HEK293 (cell line): Measurements from ENCODE around the gene ARMC2.

ENCODE experiments used
- CTCF ChIA-PET: fragments of 350-600 bp; formaldehyde crosslinking; extraction: SDS; loops from one replicate; lab custom pipeline; 2021; ENCODE audit warnings: antibody characterized with exemption; lab: Yijun Ruan, JAX
- POLR2A ChIA-PET: fragments of 300-600 bp; formaldehyde crosslinking; extraction: SDS; loops from one replicate; lab custom pipeline; 2020; ENCODE audit warnings: antibody characterized with exemption, inconsistent platforms; lab: Yijun Ruan, JAX
- H3K27ac ChIP-seq: fragments of 200-500 bp; sonication (Bioruptor generic); 2 replicates; pipeline ENCODE4 v1.5.1; 2014; ENCODE audit warnings: low read depth, low read length, control low read depth, inconsistent platforms; ENCODE audit errors: extremely low read depth
- H3K36me3 ChIP-seq, 2 experiments: fragments of 200-500 bp in 1 of 2; sonication (Bioruptor generic) in 1 of 2; 1 replicate in 1 of 2; 2 replicates in 1 of 2; pipeline ENCODE4 v1.5.1; 2014 to 2017; ENCODE audit warnings: inconsistent platforms in 2 of 2, low read length in 2 of 2; ENCODE audit not compliant: control insufficient read depth in 2 of 2, insufficient read depth in 1 of 2
- H3K4me1 ChIP-seq: fragments of 200-500 bp; sonication (Bioruptor generic); 2 replicates; pipeline ENCODE4 v1.5.1; 2014; ENCODE audit warnings: mild to moderate bottlenecking, low read length, inconsistent platforms; ENCODE audit not compliant: control insufficient read depth, insufficient read depth
- H3K4me3 ChIP-seq: 2 replicates; pipeline ENCODE4 v1.5.1; 2011; ENCODE audit warnings: low read depth, mild to moderate bottlenecking, control low read depth, low read length, moderate library complexity
- H3K9me3 ChIP-seq: fragments of 200-500 bp; sonication (Bioruptor generic); 2 replicates; pipeline ENCODE4 v1.5.1; 2014; ENCODE audit warnings: low read depth, low read length, inconsistent platforms; ENCODE audit not compliant: control insufficient read depth, insufficient read depth
- GLIS1 ChIP-seq: fragments of 450-650 bp; formaldehyde crosslinking; IDR thresholded peaks from 2 replicates; pipeline ENCODE4 v1.5.1; 2016; ENCODE audit warnings: missing biosample characterization, missing genetic modification characterization
- IKZF3 ChIP-seq: fragments of 450-650 bp; IDR thresholded peaks from 2 replicates; pipeline ENCODE4 v1.5.0; 2018; ENCODE audit warnings: missing biosample characterization, mild to moderate bottlenecking, missing genetic modification characterization, moderate library complexity
- KLF10 ChIP-seq: fragments of 450-650 bp; IDR thresholded peaks from 2 replicates; pipeline ENCODE4 v1.5.1; 2018; ENCODE audit warnings: missing biosample characterization, mild to moderate bottlenecking, missing genetic modification characterization
- PATZ1 ChIP-seq: fragments of 450-650 bp; formaldehyde crosslinking; IDR thresholded peaks from 2 replicates; pipeline ENCODE4 v1.5.1; 2016; ENCODE audit warnings: missing biosample characterization, missing genetic modification characterization
- PBX3 ChIP-seq: sonication (generic); formaldehyde crosslinking; IDR thresholded peaks from 2 replicates; pipeline ENCODE4 v1.8.1; 2022; ENCODE audit warnings: mild to moderate bottlenecking, moderate library complexity, missing genetic modification reagents
- REST ChIP-seq: fragments of 450-650 bp; formaldehyde crosslinking; IDR thresholded peaks from 2 replicates; pipeline ENCODE4 v1.5.1; 2016; ENCODE audit warnings: missing biosample characterization, missing genetic modification characterization
- SP2 ChIP-seq: fragments of 450-650 bp; formaldehyde crosslinking; IDR thresholded peaks from 2 replicates; pipeline ENCODE4 v1.5.1; 2016; ENCODE audit warnings: missing biosample characterization, missing genetic modification characterization
- ZBTB1 ChIP-seq: fragments of 450-650 bp; formaldehyde crosslinking; IDR thresholded peaks from 2 replicates; pipeline ENCODE4 v1.5.1; 2016; ENCODE audit warnings: missing biosample characterization, missing genetic modification characterization
- ZBTB10 ChIP-seq: fragments of 450-650 bp; formaldehyde crosslinking; IDR thresholded peaks from 2 replicates; pipeline ENCODE4 v1.5.1; 2016; ENCODE audit warnings: missing biosample characterization, missing genetic modification characterization
- ZFP3 ChIP-seq: fragments of 450-650 bp; formaldehyde crosslinking; IDR thresholded peaks from 2 replicates; pipeline ENCODE4 v1.5.1; 2016; ENCODE audit warnings: low read depth, missing biosample characterization, missing genetic modification characterization
- ZNF140 ChIP-seq: fragments of 450-650 bp; formaldehyde crosslinking; IDR thresholded peaks from 2 replicates; pipeline ENCODE4 v1.5.1; 2016; ENCODE audit warnings: missing biosample characterization, missing genetic modification characterization
- ZNF174 ChIP-seq: fragments of 450-650 bp; formaldehyde crosslinking; IDR thresholded peaks from 2 replicates; pipeline ENCODE4 v1.5.0; 2017; ENCODE audit warnings: missing biosample characterization, mild to moderate bottlenecking, missing genetic modification characterization
- ZNF221 ChIP-seq: fragments of 450-650 bp; formaldehyde crosslinking; IDR thresholded peaks from 2 replicates; pipeline ENCODE4 v1.5.1; 2017; ENCODE audit warnings: missing biosample characterization, missing genetic modification characterization, borderline replicate concordance
- ZNF335 ChIP-seq: fragments of 450-650 bp; formaldehyde crosslinking; conservative IDR thresholded peaks from 2 replicates; pipeline ENCODE4 v1.5.1; 2016; ENCODE audit warnings: missing biosample characterization, missing genetic modification characterization
- ZNF629 ChIP-seq: fragments of 450-650 bp; formaldehyde crosslinking; IDR thresholded peaks from 2 replicates; pipeline ENCODE4 v1.5.1; 2017; ENCODE audit warnings: missing biosample characterization, missing genetic modification characterization
- ZNF639 ChIP-seq: fragments of 450-650 bp; formaldehyde crosslinking; IDR thresholded peaks from 2 replicates; pipeline ENCODE4 v1.5.1; 2016; ENCODE audit warnings: missing biosample characterization, missing genetic modification characterization
- ZNF692 ChIP-seq: fragments of 450-650 bp; formaldehyde crosslinking; IDR thresholded peaks from 2 replicates; pipeline ENCODE4 v1.5.1; 2016; ENCODE audit warnings: missing biosample characterization, missing genetic modification characterization
- ZNF792 ChIP-seq: fragments of 450-650 bp; formaldehyde crosslinking; IDR thresholded peaks from 2 replicates; pipeline ENCODE4 v1.5.1; 2016; ENCODE audit warnings: missing biosample characterization, missing genetic modification characterization

The ARMC2 gene

GRCh38 chr6:109009236-109009961 is 161.2 kb downstream of the ARMC2 start (continued):
- peak; percentile 12; the same call in 1 of the 2 replicates for TF ChIP-seq ZBTB1 (tag by site-specific recombination)
- TF ChIP-seq PATZ1 (tag by site-specific recombination): peak; percentile 45
- no peak for TF ChIP-seq ZFP3 (tag by site-specific recombination)
- TF ChIP-seq ZNF221: no peak
- no peak for TF ChIP-seq ZNF174 (tag by site-specific recombination)
- 0 out of 2 replicates have a peak, but pooled peaks have one; percentile 5 for TF ChIP-seq IKZF3
- peak; percentile 31; the same call in 1 of the 2 replicates for TF ChIP-seq GLIS1
- peak; percentile 27; the same call in 1 of the 2 replicates for TF ChIP-seq KLF10
- TF ChIP-seq ZBTB10: no peak
- TF ChIP-seq SP2: peak; percentile 77
- peak; percentile 99 for TF ChIP-seq PBX3

- H3K27ac ChIP-seq: peak overlapping the region; percentile 97; the same call in 1 of the 2 replicates
- TF ChIP-seq ZNF140 (tag by site-specific recombination) (no peak), ZNF335 (tag by site-specific recombination) (0 out of 2 replicates have a peak, but pooled peaks have one; percentile 9), ZNF629 (tag by site-specific recombination) (no peak)
- H3K4me1 ChIP-seq: peaks cover 26% of the 10 kb centered on the region
- POLR2A ChIA-PET: interaction anchor here (0.5 to 4.4 kb wide), 8 partner anchors 12 to 827 kb away, joined by 3 to 27 read pairs (median 4); partner anchors contain the start of genes CEP57L1 and SESN1
- CTCF ChIA-PET: interaction anchor here (0.6 to 1.9 kb wide), 8 partner anchors 20 to 435 kb away, joined by 3 to 10 read pairs (median 4); no protein-coding TSS in a partner anchor
- H3K36me3 ChIP-seq: no peaks in the 10 kb centered on the region
- no peaks in the 10 kb centered on the region for H3K9me3 ChIP-seq
- H3K4me3 ChIP-seq: peak overlapping the region; percentile 97
These were observed 161.9 kb downstream of the ARMC2 start for GRCh38 chr6:109009962-109010704.

GRCh38 chr6:109010705-109011102 is 162.5 kb downstream of the ARMC2 start:
- Histone ChIP-seq H3K27ac (no peak overlapping the region), H3K36me3 (no peaks in the 10 kb centered on the region), H3K4me3 (no peak overlapping the region), H3K9me3 (no peaks in the 10 kb centered on the region), H3K4me1 (peaks cover 26% of the 10 kb centered on the region)
- ChIA-PET POLR2A (interaction anchor here (0.6 to 4.4 kb wide), 4 partner anchors 20 to 373 kb away, joined by 3 to 27 read pairs (median 4); partner anchors contain the start of genes CEP57L1 and SESN1), CTCF (interaction anchor here (0.6 to 1.9 kb wide), 7 partner anchors 15 to 63 kb away, joined by 4 to 10 read pairs (median 5); no protein-coding TSS in a partner anchor)
- TF ChIP-seq ZNF639 (0 out of 2 replicates have a peak, but pooled peaks have one; percentile 20), ZNF792 (0 out of 2 replicates have a peak, but pooled peaks have one; percentile 14), REST (tag by site-specific recombination) (no peak), ZNF692 (tag by site-specific recombination) (peak; percentile 72; the same call in 1 of the 2 replicates)
